Stimulated activated CD4-positive, alpha-beta T cell treated with anti-CD3 and anti-CD28 coated beads, Interleukin-12 subunit alpha, Interleukin-12 subunit beta, amount 100 ng/mL, for 48 hours (primary cell): Measurements from ENCODE around the gene MGME1.

ENCODE experiments used
- DNase-seq, 3 donors: peaks; one replicate each; pipeline ENCODE4 v3.0.0-alpha.2; 2020; ENCODE audit warnings: low read depth in 2 of 3, low spot score in 1 of 3

Gene MGME1

DNA sequence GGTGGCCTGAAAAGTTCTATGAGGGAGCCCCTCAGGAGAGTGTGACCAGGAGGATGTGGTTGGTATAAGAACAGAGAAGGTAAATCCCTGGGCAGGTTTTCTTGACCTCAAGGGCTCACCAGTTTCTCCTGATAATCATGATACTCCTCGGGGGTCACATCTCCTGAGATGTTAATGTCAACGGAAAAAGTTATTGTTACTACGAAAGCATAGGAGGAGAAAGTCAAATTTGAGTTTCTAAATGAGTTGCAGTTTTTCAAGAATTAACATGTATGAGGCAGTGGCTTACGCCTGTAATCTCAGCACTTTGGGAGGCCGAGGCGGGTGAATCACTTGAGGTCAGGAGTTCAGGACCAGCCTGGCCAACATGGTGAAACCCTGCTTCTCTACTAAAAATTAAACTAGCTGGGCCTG, 23.4 kb downstream of the MGME1 start:
- DNase-seq = peak in 2 of 3 donors; percentile 13 to 32

DNA sequence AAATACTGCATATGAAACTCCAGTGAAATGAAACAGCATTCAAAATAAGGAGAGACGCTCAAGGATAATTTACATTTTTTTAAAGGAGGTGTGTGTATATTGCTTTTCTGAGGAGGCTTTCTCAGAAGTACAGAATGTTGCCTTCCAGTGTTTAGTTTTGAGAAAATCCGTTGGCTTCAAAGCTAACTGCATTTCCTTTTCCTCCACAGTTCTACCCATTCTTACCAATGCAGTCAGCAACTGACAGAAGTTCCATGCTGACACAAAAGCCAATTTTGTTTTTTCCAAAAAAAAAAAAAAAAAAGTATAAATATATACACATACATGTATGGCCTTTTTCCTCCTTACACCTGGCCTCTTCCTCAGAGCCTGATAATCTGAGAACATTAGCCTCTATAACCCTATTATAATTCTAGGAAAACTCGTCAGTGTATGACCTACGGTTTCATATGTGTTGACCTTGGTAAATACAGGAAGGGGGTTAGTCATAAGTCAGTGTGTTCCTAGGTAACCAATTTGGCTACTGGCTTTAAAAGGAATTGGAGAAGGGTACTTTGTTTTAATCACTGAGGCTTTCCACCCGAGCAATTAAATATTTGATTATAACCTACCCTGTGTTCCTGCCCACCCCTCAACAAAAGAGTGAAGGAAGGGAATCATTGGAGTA, 24.2 kb downstream of the MGME1 start:
- no peak for DNase-seq

DNA sequence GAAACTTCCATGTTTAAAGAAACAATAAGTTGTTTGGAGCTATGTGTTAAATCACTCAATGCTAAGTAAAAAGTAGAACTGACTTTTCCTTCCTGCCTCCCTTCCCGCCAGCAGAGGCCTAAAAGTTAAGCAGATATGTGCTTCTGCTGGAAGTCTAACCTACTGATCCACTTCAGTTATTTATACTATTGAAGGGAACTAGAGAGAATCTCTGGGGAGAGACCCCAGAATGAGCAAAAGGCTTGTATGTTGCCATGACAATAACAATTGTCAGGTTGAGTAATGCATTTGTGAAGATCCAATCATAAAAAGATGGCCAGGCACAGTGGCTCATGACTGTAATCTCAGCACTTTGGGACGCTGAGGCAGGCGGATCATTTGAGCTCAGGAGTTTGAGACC, 24.7 kb downstream of the MGME1 start:
- DNase-seq = no peak

DNA sequence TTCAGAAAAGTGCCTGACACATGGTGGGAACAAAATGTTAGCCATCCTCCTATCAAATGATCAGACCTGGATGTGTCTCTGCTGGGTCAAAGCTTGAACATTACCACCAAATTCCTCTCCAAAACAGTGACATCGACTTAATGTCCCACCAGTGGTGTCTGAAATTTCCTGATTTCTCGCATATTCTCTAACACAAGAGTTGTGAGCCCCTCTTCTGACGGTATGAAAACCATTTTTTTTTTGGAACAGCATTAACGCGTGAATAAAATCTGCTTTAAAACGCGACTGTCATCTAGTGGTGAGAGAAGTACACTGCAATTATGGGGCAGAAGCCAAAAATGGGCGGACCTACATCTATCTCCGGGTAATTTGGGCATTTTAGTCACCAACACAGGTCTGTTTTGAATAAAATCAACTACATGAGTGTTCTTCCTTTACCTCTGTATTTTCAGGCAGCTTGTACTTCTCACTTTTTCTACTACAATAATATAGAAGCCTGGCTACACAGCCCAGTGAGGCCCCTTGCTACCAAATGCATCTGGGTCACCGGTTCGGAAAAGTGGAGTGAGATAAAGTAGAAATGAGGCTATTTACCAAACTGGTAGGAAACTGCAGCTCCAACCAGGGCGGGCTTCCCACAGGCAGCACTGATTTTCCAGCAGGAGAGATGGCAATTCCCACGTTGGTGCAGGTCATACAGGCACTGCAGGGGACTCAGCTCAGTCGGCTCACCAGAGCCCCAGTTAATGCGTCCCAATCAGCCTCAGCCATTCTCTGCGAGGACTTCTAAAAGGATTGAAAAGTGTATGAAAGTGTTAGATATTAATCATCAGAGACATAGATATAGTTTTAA, 27.4 kb downstream of the MGME1 start:
- peak in 2 of 3 donors; percentile 14 to 52 for DNase-seq

DNA sequence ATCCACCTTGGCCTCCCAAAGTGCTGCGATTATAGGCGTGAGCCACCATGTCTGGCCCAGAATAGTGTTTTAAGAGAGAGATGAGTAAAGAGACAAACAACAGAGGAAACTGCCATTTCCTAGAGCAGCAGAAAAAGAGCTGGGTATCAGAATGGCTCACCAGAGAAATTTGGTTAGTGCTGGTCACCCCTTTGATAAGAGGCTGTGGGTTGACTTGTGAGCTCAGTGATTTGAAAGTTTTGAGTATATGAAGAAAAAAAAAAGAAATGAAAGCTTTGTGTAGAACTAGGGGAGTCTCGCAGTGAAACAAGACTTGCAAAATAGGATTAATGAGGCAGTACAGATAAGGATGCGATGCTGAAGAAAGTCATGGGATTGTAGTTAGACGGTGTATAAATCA, 29.6 kb downstream of the MGME1 start:
- DNase-seq = no peak

DNA sequence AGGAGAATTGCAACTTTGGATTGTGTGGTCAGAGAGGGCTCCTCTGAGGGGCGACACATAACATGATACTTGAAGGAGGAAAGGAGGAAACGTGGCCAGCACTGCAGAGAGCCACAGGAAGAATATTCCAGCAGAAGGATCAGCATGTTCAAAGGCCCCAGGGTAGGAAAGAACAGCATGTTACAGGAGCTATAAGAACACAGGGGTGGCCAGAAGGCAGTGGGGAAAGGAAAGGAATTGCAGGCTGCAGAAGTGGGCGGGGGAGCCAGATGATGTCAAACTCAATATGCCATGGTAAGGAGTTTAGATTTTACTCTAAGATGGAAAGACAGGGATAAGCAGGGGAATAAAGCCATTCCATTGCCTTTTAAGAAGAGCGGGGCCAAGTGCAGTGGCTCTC, 30.7 kb downstream of the MGME1 start:
- DNase-seq = no peak

DNA sequence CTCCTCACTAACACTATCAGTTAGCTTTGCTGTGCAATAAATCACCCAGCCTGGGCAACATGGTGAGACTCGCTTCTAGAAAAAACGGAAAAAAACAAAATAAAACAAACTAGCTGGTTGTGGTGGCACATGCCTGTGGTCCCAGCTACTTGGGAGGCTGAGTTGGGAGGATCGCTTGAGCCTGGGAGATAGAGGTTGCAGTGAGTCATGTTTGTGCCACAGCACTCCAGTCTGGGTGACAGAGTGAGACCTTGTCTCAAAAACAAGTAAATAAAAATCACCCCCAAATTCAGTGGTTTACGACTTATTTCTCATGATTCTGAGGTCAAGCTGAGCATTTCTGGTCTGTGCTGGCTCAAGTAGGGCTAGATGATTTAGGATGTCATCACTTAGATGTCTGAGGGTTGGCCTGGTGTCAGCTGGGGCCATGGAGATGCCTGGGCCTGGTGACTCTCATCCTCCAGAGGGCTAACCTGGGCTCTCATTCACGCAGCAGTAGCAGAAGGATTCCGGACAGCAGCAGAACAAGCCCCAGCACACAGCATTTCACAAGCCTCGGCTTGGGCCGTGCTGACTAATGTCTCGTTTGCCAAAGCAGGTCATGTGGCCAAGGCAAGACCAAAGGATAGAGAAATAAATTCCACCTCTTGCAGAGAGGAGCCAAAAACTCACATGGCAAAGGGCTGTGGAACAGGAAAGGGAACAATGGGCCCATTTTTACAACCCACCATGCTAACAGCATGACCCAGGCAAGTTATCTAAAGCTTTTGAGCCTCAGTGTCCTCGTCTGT, 32.5 kb downstream of the MGME1 start:
- DNase-seq = no peak

DNA sequence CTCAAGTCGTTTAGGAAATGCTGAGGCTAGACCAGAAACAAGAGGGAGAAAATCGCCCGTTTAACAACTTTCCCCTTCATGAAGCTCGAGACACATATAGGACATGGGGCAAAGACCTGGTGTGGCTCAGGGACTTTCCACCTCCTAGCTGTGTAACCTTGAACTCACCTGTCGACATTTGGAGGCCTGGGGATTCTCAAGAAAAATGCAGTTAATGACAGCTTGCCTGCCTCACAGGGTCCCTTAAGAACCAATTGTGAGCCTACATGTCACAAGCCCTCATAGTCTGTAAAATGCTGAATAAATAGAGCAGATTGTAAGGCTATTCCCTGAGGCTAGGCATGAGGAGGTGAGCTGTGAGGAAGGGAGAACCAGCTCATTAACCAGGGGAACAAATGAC, 35.1 kb downstream of the MGME1 start:
- DNase-seq = no peak

DNA sequence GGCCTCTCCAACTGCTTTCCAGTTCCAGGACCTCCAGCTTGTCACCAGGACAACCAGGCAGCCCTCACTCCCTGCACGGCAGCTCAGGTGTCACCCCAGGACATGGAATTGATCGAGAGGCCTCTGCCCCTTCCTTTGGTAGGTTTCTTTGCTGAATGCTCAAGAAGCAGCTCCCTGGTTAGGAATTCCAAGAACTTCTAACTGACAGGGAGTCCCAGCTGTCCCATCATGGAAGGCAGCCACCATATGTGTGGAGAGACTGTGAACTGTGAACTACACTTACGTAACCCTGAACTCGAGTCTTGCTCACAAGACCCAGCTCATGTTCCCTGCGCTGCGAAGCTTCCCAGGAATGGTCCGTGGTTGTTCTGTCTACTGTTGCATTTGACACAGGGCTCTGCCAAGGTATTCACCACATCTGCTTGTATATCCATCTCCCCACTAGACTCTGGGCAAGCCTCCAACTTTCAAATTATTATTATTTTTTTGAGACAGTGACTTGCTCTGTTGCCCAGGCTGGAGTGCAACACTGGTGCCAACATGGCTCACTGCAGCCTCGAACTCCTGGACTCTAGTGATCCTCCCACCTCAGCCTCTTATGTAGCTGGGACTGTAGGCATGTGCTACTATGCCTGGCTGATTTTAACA, 35.7 kb downstream of the MGME1 start:
- DNase-seq = no peak

DNA sequence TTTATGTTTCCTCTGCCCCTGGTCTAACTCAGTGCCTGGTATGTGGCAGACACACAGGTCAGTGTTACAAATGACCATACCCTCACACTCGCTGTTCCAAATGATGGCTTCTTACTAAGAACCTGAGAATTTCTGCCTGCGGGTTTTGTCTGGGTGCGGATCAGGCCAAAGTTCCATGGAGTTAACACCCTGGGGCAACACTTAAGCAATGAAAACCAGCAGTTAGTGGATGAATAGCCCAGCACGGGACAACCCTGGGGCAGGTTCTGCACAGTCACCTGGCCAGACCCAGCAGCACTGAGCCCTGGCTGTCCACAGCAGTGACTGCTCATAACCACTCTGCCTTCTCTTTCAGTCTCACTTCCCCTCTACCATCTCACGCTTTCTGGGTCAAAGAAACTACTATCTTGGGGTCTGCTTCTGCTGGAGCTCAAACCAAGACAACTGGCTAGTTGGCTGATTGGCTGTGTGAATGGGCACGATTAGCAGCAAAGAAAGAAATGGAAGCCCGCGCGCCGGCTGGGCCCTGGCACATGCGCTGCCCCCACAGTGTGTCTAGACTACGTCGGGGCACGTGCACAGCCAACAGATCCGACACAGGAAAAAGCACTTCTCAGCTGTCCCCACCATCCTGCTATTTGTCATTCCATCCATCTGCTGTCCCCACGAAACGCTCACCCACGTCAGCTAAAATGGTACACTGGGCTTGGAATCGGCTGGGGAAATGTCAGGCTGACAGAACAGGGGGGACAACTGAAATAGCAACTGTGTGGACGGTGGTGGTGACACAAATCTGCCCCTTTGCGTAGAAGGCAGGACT, 36.6 kb downstream of the MGME1 start:
- no peak for DNase-seq

DNA sequence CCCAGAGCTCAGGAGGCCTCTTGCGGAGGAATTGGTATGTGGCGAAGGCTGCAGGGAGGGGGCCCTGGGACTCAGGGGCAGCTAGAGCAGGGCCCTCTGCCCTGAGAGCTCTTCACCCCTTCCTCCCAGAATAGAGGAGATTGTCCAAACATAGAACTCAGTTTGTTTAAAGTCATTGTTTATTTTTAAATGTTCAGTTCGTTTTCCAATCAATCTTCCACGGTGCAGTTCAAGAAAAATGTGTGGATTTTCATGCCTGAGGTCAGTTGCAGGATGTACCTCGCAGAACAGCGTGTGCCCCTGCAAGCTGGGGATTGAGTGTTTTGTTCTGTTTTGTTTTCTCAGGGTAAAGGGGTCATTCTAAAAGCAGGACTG, 37.2 kb downstream of the MGME1 start:
- DNase-seq = no peak

DNA sequence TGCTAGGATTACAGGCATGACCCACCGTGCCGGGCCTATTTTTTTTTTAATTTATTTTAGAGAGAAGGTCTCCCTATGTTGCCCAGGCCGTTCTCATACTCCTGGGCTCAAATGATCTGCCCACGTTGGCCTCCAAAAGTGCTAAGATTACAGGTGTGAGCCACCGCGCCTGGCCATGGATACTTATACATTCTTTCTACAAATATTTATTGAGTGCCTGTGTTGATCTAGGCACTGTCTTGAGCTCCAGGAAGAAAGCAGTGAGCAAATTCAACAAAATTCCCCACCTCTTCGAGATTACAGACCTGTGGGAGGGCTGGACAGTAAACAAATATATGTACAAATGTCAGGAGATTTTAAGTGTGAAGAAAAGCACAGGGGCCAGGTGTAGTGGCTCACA, 37.9 kb downstream of the MGME1 start:
- DNase-seq = no peak

DNA sequence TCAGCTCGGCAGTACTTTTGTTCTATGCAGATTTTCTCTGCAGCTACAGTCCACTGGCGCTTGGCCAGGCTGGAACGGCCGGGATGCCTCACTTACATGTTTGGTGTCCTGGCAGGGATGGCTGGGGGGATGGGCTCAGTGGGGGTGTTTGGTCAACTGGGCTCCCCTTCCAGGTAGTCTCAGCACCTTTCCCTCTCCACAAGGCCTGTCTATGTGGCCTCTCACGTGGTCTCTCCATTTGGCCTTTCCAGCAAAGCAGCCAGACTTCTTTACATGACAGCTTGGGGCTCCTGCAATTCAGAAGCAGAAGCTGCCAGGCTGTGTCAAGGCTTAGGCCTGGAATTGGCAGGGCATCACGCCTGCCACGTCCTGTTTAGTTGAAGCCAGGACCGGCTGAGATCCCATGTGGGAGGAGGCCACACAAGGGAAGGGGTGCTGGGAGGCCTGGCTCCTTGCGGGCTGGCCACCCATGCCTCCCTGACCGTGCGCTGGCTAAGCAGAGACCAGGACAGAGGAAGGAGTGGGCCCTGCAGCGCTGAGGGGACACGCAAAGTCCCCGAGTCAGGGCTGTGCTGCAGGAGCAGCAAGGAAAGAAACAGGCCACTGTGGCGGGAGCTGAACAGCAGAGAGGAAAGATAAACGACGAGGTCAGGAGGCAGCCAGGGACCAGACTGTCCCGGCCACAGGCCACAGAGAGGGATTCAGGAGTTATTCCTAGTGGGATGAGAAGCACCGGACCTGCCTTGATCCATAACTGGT, 38.9 kb downstream of the MGME1 start:
- no peak for DNase-seq

DNA sequence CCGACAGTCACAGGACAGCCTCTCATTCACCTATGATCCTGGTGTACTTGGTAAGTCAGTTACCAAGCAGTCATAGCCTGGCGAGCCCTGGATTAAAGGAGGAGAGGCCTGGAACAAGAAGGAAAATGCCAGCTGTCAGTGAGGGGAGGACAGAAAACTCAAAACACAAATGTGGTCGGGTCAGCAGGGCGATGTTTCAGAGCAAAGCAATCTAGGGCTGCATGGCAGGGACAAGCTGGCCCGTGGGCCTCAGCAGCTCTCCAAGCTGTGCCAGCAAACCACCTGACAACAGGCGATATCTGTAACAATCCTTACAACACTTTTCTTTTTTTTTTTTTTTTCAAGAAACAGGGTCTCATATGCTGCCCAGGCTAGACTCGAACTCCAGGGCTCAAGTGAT, 40.3 kb downstream of the MGME1 start:
- no peak for DNase-seq

DNA sequence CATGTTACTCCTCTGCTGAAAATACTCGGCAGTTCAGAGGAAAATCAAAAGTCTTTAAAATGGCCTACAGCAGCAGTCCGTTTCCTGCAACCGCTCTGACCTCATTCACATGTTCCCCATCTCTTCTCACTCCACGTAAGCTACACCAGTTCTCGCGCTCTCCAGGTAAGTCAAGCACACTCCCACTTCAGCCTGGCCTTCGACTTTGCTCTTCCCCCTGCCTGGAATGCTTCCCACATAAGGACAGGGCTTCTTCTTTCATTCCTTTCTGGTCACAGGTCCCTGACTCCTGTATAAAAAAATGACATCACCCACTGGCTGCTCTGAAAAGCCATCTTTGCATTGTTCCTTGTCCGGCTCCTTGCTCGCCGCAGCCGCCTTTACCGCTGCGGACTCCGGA, 42.7 kb downstream of the MGME1 start:
- no peak for DNase-seq

DNA sequence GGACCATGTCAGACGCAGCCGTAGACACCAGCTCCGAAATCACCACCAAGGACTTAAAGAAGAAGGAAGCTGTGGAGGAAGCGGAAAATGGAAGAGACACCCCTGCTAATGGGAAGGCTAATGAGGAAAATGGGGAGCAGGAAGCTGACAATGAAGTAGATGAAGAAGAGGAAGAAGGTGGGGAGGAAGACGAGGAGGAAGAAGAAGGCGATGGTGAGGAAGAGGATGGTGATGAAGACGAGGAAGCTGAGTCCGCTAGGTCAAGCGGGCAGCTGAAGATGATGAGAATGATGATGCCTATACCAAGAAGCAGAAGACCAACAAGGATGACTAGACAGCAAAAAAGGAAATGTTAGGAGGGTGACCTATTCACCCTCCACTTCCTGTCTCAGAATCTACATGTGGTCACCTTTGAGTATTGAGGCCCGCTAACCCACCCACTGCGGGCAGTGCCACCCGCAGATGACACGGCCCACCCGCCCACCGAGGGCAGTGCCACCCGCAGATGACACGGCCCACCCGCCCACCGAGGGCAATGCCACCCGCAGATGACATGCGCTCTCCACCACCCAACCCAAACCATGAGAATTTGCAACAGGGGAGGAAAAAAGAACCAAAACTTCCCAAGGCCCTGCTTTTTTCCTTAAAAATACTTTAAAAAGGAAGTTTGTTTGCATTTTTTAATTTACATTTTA, 43.3 kb downstream of the MGME1 start:
- DNase-seq = no peak

DNA sequence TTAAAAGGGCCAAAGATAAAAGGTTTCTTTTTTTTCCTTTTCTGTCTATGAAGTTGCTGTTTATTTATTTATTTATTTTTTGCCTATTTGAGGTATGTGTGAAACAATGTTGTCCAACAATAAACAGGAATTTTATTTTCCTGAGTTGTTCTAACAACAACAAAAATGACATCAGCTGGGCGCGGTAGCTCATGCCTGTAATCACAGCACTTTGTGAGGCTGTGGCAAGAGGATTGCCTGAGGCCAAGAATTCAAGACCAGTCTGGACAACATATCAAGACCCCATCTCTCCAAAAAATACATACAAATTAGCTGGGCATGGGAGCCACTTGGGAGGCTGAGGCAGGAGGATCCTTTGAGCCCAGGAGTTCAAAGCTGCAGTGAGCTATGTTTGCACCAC, 44.1 kb downstream of the MGME1 start:
- no peak for DNase-seq

DNA sequence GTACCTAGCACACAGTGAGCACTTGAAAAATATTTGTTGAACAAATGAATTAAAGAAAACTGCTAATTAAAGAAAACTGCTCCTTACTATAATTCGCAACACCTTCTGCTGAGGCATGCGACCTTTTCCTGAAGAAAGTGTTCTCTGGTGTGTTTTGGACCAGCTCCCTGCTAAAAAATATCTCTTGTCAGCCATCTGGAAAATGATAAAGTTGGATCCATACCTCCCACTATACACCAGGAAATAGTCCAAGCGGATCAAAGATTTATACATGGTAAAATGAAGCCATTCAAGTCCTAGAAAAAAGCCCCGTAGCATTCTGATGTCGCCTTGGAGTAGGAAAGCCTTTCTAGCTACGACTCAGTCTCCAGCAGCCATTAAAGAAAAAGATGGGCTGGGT, 45.6 kb downstream of the MGME1 start:
- DNase-seq = no peak

DNA sequence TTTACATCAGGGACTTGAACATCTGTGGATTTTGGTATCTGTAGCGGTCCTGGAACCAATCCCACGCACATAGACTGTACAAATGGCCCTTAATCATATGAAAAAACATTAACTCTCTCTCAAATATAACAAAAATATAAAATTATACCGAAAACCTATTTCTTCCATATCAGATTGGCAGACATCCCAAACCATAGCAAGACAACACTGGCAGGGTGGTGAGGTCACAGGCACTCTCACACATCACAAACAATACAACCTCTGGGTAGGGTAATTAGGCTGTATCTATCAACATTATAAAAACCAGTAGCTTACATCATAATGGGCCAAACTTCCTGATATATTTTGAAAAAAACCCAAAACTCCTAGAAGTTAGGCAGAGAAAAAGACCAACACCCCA, 48.0 kb downstream of the MGME1 start:
- no peak for DNase-seq
